Measurements from ENCODE around the gene SYNDIG1. TPM values are rescaled to one million over a fixed set of nuclear protein-coding genes. Genes with fewer than 3 reads are reported as not detected.

SYNDIG1 gene
- total RNA-seq, 2 experiments from 2014 or later: not detected

GRCh38 chr20:24495266-24495665 lies 25.8 kb downstream of the SYNDIG1 start:
- DNase-seq (ENCODE audit: low spot score): no peak
- no peak overlapping the region for H3K27ac ChIP-seq (ENCODE audit: low read depth, low read length, poor library complexity, severe bottlenecking)
- no peaks in the 10 kb centered on the region for H3K4me1 ChIP-seq (ENCODE audit: insufficient read depth, low read length, poor library complexity, severe bottlenecking)
- ChIA-PET CTCF (ENCODE audit: unreplicated experiment) (no interaction called here), POLR2A (no interaction called here)
- BruUV-seq (replicated peaks): no TSS peak
- intact Hi-C loops (cut with micrococcal nuclease; ENCODE audit: unreplicated experiment): no loop called here
- H3K9me3 ChIP-seq (ENCODE audit: low read length): no peaks in the 10 kb centered on the region
- no peak overlapping the region for H3K4me3 ChIP-seq (ENCODE audit: low read depth, low read length, poor library complexity, severe bottlenecking)
- no peaks in the 10 kb centered on the region for H3K36me3 ChIP-seq (ENCODE audit: insufficient read depth, low read length)
- TF ChIP-seq CTCF (conservative IDR thresholded peaks at IDR 0.05; ENCODE audit: low read length) (no peak), EZH2phosphoT487 (IDR thresholded peaks at IDR 0.05; ENCODE audit: borderline replicate concordance, low read depth, low read length) (no peak)
- H3K9me2 ChIP-seq (ENCODE audit: insufficient read depth, low read length): no peaks in the 10 kb centered on the region
- no peak overlapping the region for H3K4me2 ChIP-seq (ENCODE audit: low read length)
- no peaks in the 10 kb centered on the region for H3K79me2 ChIP-seq (ENCODE audit: insufficient read depth, low read depth, low read length)
- no peaks in the 10 kb centered on the region for H4K20me1 ChIP-seq (ENCODE audit: insufficient read depth, low read length)
- H2AFZ ChIP-seq (ENCODE audit: low read length): no peak overlapping the region

- DNase-seq (ENCODE audit: low spot score): no peak
- no peaks in the 10 kb centered on the region for H3K36me3 ChIP-seq (ENCODE audit: insufficient read depth, low read length)
- no peak overlapping the region for H3K4me3 ChIP-seq (ENCODE audit: low read depth, low read length, poor library complexity, severe bottlenecking)
- no peak overlapping the region for H3K27ac ChIP-seq (ENCODE audit: low read depth, low read length, poor library complexity, severe bottlenecking)
- no peaks in the 10 kb centered on the region for H4K20me1 ChIP-seq (ENCODE audit: insufficient read depth, low read length)
- H3K4me2 ChIP-seq (ENCODE audit: low read length): no peak overlapping the region
- H3K4me1 ChIP-seq (ENCODE audit: insufficient read depth, low read length, poor library complexity, severe bottlenecking): no peaks in the 10 kb centered on the region
- no peaks in the 10 kb centered on the region for H3K79me2 ChIP-seq (ENCODE audit: insufficient read depth, low read depth, low read length)
- H2AFZ ChIP-seq (ENCODE audit: low read length): no peak overlapping the region
- TF ChIP-seq CTCF (conservative IDR thresholded peaks at IDR 0.05; ENCODE audit: low read length) (no peak), EZH2phosphoT487 (IDR thresholded peaks at IDR 0.05; ENCODE audit: borderline replicate concordance, low read depth, low read length) (no peak)
- intact Hi-C loops (cut with micrococcal nuclease; ENCODE audit: unreplicated experiment): no loop called here
- no TSS peak for BruUV-seq (replicated peaks)
- no peaks in the 10 kb centered on the region for H3K9me3 ChIP-seq (ENCODE audit: low read length)
- ChIA-PET POLR2A (no interaction called here), CTCF (ENCODE audit: unreplicated experiment) (no interaction called here)
- no peaks in the 10 kb centered on the region for H3K9me2 ChIP-seq (ENCODE audit: insufficient read depth, low read length)
Measured at GRCh38 chr20:24497851-24498250, 28.4 kb downstream of the SYNDIG1 start.

- Histone ChIP-seq H3K27ac (ENCODE audit: low read depth, low read length, poor library complexity, severe bottlenecking) (no peak overlapping the region), H3K4me1 (ENCODE audit: insufficient read depth, low read length, poor library complexity, severe bottlenecking) (no peaks in the 10 kb centered on the region), H3K36me3 (ENCODE audit: insufficient read depth, low read length) (no peaks in the 10 kb centered on the region), H3K4me3 (ENCODE audit: low read depth, low read length, poor library complexity, severe bottlenecking) (no peak overlapping the region), H3K4me2 (ENCODE audit: low read length) (no peak overlapping the region), H3K79me2 (ENCODE audit: insufficient read depth, low read depth, low read length) (no peaks in the 10 kb centered on the region), H3K9me3 (ENCODE audit: low read length) (no peaks in the 10 kb centered on the region), H4K20me1 (ENCODE audit: insufficient read depth, low read length) (no peaks in the 10 kb centered on the region), H3K9me2 (ENCODE audit: insufficient read depth, low read length) (no peaks in the 10 kb centered on the region), H2AFZ (ENCODE audit: low read length) (no peak overlapping the region)
- POLR2A ChIA-PET: no interaction called here
- TF ChIP-seq EZH2phosphoT487 (IDR thresholded peaks at IDR 0.05; ENCODE audit: borderline replicate concordance, low read depth, low read length) (no peak), CTCF (conservative IDR thresholded peaks at IDR 0.05; ENCODE audit: low read length) (no peak)
- CTCF ChIA-PET (ENCODE audit: unreplicated experiment): no interaction called here
- DNase-seq (ENCODE audit: low spot score): no peak
- BruUV-seq (replicated peaks): no TSS peak
- intact Hi-C loops (cut with micrococcal nuclease; ENCODE audit: unreplicated experiment): no loop called here
Measured at GRCh38 chr20:24498641-24499040, 29.2 kb downstream of the SYNDIG1 start.
